DOHH2 (cell line): ENCODE data around the gene SOBP.

Source experiments
- H3F3A ChIP-seq: fragments of 200-600 bp; sonication (generic), shearing (Covaris generic); 2 replicates; pipeline ENCODE4 v1.6.0; 2016; ENCODE audit warnings: antibody characterized with exemption, mild to moderate bottlenecking; ENCODE audit not compliant: control insufficient read depth, insufficient read depth
- H3K27ac ChIP-seq: fragments of 200-600 bp; sonication (generic); 2 replicates; pipeline ENCODE4 v1.5.1; 2014; ENCODE audit warnings: low read depth, mild to moderate bottlenecking, low read length, moderate library complexity
- H3K27me3 ChIP-seq: fragments of 200-600 bp; sonication (generic); 2 replicates; pipeline ENCODE4 v1.6.1; 2014; ENCODE audit warnings: mild to moderate bottlenecking, low read length, mixed read lengths; ENCODE audit not compliant: control insufficient read depth
- H3K36me3 ChIP-seq: fragments of 200-600 bp; sonication (generic); 2 replicates; pipeline ENCODE4 v1.6.1; 2014; ENCODE audit warnings: mild to moderate bottlenecking, low read length, moderate library complexity, mixed read lengths; ENCODE audit not compliant: control insufficient read depth
- H3K4me1 ChIP-seq: fragments of 200-600 bp; sonication (generic); 2 replicates; pipeline ENCODE4 v1.6.1; 2014; ENCODE audit warnings: mild to moderate bottlenecking, low read length, mixed read lengths; ENCODE audit not compliant: control insufficient read depth
- H3K4me2 ChIP-seq: fragments of 200-600 bp; sonication (generic); 2 replicates; pipeline ENCODE4 v1.6.0; 2014; ENCODE audit warnings: mild to moderate bottlenecking, low read length, moderate library complexity
- H3K4me3 ChIP-seq: fragments of 200-600 bp; sonication (generic); 2 replicates; pipeline ENCODE4 v1.5.1; 2014; ENCODE audit warnings: mild to moderate bottlenecking, low read length, mixed read lengths
- H3K79me2 ChIP-seq: fragments of 200-600 bp; sonication (generic); 2 replicates; pipeline ENCODE4 v1.6.1; 2014; ENCODE audit warnings: mild to moderate bottlenecking, low read length, mixed read lengths; ENCODE audit not compliant: control insufficient read depth
- H3K9me2 ChIP-seq: fragments of 200-600 bp; sonication (generic); replicated peaks from 2 replicates; pipeline ENCODE4 v1.6.1; 2014; ENCODE audit warnings: mild to moderate bottlenecking, low read length, mixed read lengths; ENCODE audit not compliant: control insufficient read depth
- H3K9me3 ChIP-seq: fragments of 200-600 bp; sonication (generic); 2 replicates; pipeline ENCODE4 v1.6.1; 2014; ENCODE audit warnings: antibody characterized with exemption, low read length, mixed read lengths; ENCODE audit not compliant: control insufficient read depth, insufficient read depth
- H4K20me1 ChIP-seq: fragments of 200-600 bp; sonication (generic); 2 replicates; pipeline ENCODE4 v1.6.0; 2014; ENCODE audit warnings: low read depth, mild to moderate bottlenecking, antibody characterized with exemption, low read length, moderate library complexity; ENCODE audit not compliant: control insufficient read depth, insufficient read depth
- EZH2phosphoT487 ChIP-seq: fragments of 200-600 bp; sonication (generic); IDR thresholded peaks from 2 replicates; pipeline ENCODE4 v1.6.1; 2017; ENCODE audit warnings: borderline replicate concordance, mild to moderate bottlenecking, antibody characterized with exemption, low read length, moderate library complexity, mixed read lengths
- TF ChIP-seq, protein P1 (sequence below): fragments of 200-600 bp; sonication (generic); IDR thresholded peaks from one replicate; pipeline ENCODE4 v1.5.1; 2014; ENCODE audit warnings: antibody characterized with exemption, mild to moderate bottlenecking, low read depth, low read length; ENCODE audit not compliant: poor library complexity, severe bottlenecking

Gene SOBP

DNA sequence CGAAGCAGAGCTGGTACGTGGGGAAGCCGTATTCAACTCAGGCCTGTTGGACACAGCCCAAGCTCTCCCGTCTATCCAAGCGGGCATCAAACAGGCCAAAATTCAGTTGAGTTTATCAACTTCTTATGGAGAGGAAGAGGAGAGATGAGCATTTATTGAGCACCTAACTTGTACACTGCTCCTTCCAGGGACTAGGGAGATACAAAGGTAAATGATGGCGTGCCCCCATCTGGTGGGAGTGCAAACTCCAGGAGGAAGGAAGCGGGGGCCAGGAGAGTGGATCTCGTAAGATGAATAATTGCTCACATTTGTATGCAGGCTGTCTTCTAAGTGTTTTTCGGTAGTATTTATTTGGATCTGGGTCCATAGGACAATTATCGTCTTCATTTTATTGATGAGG, 146.6 kb downstream of the SOBP start:
- Histone ChIP-seq H3K9me3 (no peaks in the 10 kb centered on the region), H4K20me1 (no peaks in the 10 kb centered on the region), H3K79me2 (no peaks in the 10 kb centered on the region), H3F3A (no peaks in the 10 kb centered on the region), H3K27ac (no peak overlapping the region), H3K9me2 (no peaks in the 10 kb centered on the region), H3K36me3 (peaks cover 14% of the 10 kb centered on the region), H3K27me3 (no peaks in the 10 kb centered on the region), H3K4me2 (no peak overlapping the region), H3K4me1 (peaks cover 30% of the 10 kb centered on the region), H3K4me3 (no peak overlapping the region)
- TF ChIP-seq EZH2phosphoT487: no peak
- TF ChIP-seq, protein P1, sequence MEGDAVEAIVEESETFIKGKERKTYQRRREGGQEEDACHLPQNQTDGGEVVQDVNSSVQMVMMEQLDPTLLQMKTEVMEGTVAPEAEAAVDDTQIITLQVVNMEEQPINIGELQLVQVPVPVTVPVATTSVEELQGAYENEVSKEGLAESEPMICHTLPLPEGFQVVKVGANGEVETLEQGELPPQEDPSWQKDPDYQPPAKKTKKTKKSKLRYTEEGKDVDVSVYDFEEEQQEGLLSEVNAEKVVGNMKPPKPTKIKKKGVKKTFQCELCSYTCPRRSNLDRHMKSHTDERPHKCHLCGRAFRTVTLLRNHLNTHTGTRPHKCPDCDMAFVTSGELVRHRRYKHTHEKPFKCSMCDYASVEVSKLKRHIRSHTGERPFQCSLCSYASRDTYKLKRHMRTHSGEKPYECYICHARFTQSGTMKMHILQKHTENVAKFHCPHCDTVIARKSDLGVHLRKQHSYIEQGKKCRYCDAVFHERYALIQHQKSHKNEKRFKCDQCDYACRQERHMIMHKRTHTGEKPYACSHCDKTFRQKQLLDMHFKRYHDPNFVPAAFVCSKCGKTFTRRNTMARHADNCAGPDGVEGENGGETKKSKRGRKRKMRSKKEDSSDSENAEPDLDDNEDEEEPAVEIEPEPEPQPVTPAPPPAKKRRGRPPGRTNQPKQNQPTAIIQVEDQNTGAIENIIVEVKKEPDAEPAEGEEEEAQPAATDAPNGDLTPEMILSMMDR: no peak

DNA sequence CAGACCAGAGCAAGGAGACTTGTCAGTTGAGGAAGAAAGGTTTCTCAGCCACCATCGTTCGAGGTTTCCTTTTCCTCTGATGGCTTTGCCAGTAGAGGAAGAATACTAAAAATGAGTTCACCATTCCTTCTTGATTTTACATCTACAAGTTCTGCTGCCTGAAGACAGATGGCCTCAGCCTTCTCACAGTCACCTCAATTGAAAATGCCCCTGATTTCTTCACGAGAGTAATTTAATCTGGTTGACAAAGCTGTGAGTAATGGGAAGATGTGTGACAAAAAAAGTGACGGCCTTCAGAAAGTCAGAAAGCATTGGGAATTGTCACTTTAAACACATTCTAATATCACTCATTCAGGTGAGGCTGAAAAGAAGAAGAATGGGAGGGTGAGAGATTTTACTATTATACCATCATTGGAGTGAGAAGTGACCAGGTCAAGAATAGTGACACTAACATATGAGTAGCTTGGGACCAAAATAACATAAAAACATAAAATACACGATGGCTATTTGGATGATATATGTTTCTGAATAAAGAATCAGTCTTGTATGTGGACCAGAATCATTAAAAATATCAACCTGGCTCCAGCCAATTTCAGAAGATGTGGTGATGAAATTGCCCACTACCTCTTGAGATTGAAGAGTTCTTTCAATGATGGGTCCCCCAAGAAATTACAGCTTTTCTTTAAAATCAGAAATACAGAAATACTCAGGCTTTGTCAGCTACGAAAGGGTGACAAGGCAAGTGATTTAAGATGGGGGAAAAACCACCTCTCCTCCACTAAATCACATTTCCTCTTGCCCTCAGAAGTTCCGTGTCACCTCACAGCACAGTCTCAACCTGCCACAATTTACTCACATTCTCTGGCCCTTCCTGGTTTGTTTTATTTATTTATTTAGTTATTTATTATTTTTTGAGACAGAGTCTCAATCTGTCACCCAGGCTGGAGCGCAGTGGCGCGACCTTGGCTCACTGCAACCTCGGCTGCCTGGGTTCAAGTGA, 147.7 kb downstream of the SOBP start:
- H3K4me3 ChIP-seq: no peak overlapping the region
- H3K27ac ChIP-seq: no peak overlapping the region
- H3K4me2 ChIP-seq: no peak overlapping the region
- TF ChIP-seq, protein P1: no peak
- TF ChIP-seq EZH2phosphoT487: no peak
- no peaks in the 10 kb centered on the region; the same call in 1 of the 2 replicates for H3F3A ChIP-seq
- no peaks in the 10 kb centered on the region for H4K20me1 ChIP-seq
- no peaks in the 10 kb centered on the region for H3K27me3 ChIP-seq
- H3K9me2 ChIP-seq: no peaks in the 10 kb centered on the region
- peaks cover 41% of the 10 kb centered on the region for H3K4me1 ChIP-seq
- peaks cover 14% of the 10 kb centered on the region for H3K36me3 ChIP-seq
- no peaks in the 10 kb centered on the region for H3K9me3 ChIP-seq
- no peaks in the 10 kb centered on the region for H3K79me2 ChIP-seq

DNA sequence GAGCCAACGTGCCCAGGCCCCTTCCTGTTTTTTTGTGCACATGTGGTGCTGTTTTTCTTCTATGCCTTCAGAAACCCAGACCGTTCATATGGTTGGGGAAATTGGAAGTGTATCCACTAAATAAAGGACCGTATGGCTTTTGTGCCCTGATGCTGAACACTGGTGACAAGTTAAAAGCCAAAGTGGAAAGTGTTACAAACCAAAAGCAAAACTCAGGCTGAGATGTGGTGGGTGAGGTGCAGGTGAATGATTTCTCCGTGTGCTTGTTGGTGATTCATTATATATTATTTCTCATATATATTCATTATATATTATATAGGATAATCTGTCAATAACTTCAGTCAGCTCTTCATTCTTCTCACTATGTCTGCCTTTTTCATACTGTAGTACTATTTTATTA, 148.6 kb downstream of the SOBP start:
- no peaks in the 10 kb centered on the region for H3K27me3 ChIP-seq

More for the DNA sequence above, 148.6 kb downstream of the SOBP start:
- TF ChIP-seq, protein P1: no peak
- no peak for TF ChIP-seq EZH2phosphoT487
- H4K20me1 ChIP-seq: no peaks in the 10 kb centered on the region
- H3K27ac ChIP-seq: no peak overlapping the region
- peaks cover 6% of the 10 kb centered on the region for H3F3A ChIP-seq
- H3K4me2 ChIP-seq: no peak overlapping the region
- H3K4me1 ChIP-seq: peaks cover 50% of the 10 kb centered on the region
- peaks cover 14% of the 10 kb centered on the region for H3K36me3 ChIP-seq
- no peaks in the 10 kb centered on the region for H3K79me2 ChIP-seq
- H3K9me3 ChIP-seq: no peaks in the 10 kb centered on the region
- H3K9me2 ChIP-seq: no peaks in the 10 kb centered on the region
- no peak overlapping the region for H3K4me3 ChIP-seq
